ENCODE data around the gene AMIGO3. TPM values are rescaled to one million over a fixed set of nuclear protein-coding genes. Genes with fewer than 3 reads are reported as not detected.

AMIGO3 gene
- total RNA-seq, 4 donors from 2014 or later = 1.3 to 2.2 TPM; not detected in 2

- TF ChIP-seq POLR2A (IDR thresholded peaks at IDR 0.05) = no peak
- TF ChIP-seq CTCF (IDR thresholded peaks at IDR 0.05) = no peak
- Histone ChIP-seq H3K4me1 (peaks cover 33 to 79% (median 34%) of the 10 kb centered on the region in 3 donors), H3K36me3 (peaks cover 0 to 50% (median 9%) of the 10 kb centered on the region in 3 donors), H3K9me3 (no peaks in the 10 kb centered on the region), H3K4me3 (no peak overlapping the region), H3K27me3 (no peaks in the 10 kb centered on the region), H3K27ac (no peak overlapping the region)
- 59 to 76% methylated on average over 4 of the region's 4 CpGs for WGBS, 2 donors
- intact Hi-C loops (cut with DNase I) = no loop called here
- DNase-seq = no peak
Observed at GRCh38 chr3:49720855-49721595, 1.5 kb upstream of the AMIGO3 start.

DNA sequence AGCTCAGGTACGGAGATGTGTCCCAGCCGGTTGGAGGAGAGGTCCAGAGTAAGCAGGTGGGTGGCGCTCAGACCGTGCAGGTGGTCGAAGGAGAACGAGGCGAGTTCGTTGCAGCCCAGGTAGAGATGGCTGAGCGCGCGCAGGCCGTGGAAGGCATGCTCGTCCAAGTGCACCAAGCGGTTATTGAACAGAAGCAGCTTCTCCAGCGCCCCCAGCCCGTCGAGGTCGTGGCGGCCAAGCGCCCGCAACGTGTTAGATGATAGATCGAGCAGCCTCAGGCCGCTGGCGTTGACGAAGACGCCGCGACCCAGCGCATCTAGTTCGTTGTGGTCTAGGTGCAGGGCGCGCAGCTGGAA is 648 bp downstream of the AMIGO3 start:
- peak overlapping the region; percentile 30 to 75 (median 53) for H3K4me3 ChIP-seq
- no peaks in the 10 kb centered on the region for H3K9me3 ChIP-seq
- no peak for DNase-seq
- H3K27ac ChIP-seq = peak overlapping the region in 1 of 4 donors; percentile 83
- no peaks in the 10 kb centered on the region for H3K27me3 ChIP-seq
- TF ChIP-seq POLR2A (IDR thresholded peaks at IDR 0.05) (no peak), CTCF (IDR thresholded peaks at IDR 0.05) (no peak)
- 9 to 32% methylated on average over 5 to 14 of the region's 33 CpGs for WGBS, 2 donors
- H3K36me3 ChIP-seq = peaks cover 0 to 56% (median 9%) of the 10 kb centered on the region in 3 donors
- intact Hi-C loops (cut with DNase I) = no loop called here
- H3K4me1 ChIP-seq = peaks cover 28 to 62% (median 28%) of the 10 kb centered on the region in 3 donors

DNA sequence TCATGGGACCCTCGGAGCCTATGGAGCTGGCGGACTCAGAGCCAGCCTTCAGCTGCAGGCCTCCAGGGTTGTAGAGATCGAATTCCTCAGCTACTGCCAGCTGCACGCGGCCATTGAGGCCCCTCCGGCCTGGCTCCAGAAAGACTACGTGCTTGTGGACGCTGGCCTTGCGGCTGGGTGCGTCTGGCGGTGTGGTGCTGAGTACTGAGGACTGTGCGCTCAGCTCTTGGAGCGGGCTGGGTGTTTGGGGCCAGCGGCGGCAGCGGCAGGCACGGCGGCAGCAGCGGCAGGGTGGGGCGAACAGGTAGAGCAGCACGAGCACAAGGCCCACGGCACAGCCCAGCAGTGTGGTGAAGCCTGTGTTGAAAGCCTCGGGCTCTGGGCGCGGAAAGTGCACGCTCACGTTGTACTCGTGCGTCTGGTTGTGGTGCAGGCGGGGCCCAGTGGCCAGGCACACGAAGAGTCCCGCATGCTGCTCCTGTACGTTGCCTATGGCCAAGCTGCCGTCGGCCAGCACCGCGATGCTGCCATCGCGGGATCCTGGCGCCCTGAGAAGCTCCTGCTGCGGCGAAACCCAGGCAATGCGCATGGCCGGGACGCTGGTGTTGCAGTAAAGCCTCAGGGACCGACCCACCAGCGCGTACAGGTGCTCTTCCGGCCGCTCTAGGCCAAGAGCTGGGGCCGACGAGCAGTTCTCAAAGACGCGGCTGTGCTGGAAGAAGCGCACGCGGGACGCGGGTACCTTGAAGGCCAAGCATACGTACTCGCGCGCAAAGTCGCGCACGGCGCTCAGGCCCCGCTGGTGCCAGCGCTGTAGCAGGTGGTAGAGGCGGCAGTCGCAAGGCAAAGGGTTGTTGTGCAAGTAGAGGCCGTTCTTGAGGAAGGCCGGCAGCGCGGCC is 1.3 kb downstream of the AMIGO3 start:
- DNase-seq = no peak
- intact Hi-C loops (cut with DNase I) = no loop called here
- H3K4me1 ChIP-seq = peaks cover 27 to 59% (median 28%) of the 10 kb centered on the region in 3 donors
- H3K36me3 ChIP-seq = peaks cover 0 to 62% (median 9%) of the 10 kb centered on the region in 3 donors
- no peaks in the 10 kb centered on the region for H3K9me3 ChIP-seq
- TF ChIP-seq CTCF (IDR thresholded peaks at IDR 0.05) (no peak), POLR2A (IDR thresholded peaks at IDR 0.05) (no peak)
- peak overlapping the region in 3 of 4 donors; percentile 50 to 75 (median 56) for H3K4me3 ChIP-seq
- no peaks in the 10 kb centered on the region for H3K27me3 ChIP-seq
- peak overlapping the region in 1 of 4 donors; percentile 10 for H3K27ac ChIP-seq
- 50 to 62% methylated on average over 12 to 29 of the region's 75 CpGs for WGBS, 2 donors

- Histone ChIP-seq H3K36me3 (peaks cover 0 to 67% (median 9%) of the 10 kb centered on the region in 3 donors), H3K4me3 (no peak overlapping the region), H3K4me1 (peaks cover 19 to 51% (median 20%) of the 10 kb centered on the region in 3 donors), H3K27ac (no peak overlapping the region), H3K9me3 (no peaks in the 10 kb centered on the region), H3K27me3 (no peaks in the 10 kb centered on the region)
- DNase-seq = no peak
- intact Hi-C loops (cut with DNase I) = no loop called here
- TF ChIP-seq CTCF (IDR thresholded peaks at IDR 0.05) (no peak), POLR2A (IDR thresholded peaks at IDR 0.05) (no peak)
- 85 to 100% methylated on average over 3 of the region's 14 CpGs for WGBS, 2 donors
Observed at GRCh38 chr3:49717211-49717958, 2.1 kb downstream of the AMIGO3 start.
